H1 (cell line): Measurements from ENCODE around the gene SAP30. TPM values are rescaled to one million over a fixed set of nuclear protein-coding genes. Genes with fewer than 3 reads are reported as not detected.

Experiments
- CTBP2 ChIP-seq: IDR thresholded peaks from 2 replicates; pipeline ENCODE4 v1.7.0; 2011; ENCODE audit warnings: borderline replicate concordance, mild to moderate bottlenecking, moderate library complexity, mixed read lengths, low read length; ENCODE audit not compliant: insufficient read depth, insufficient read length
- JUN ChIP-seq: IDR thresholded peaks from 2 replicates; pipeline ENCODE4 v1.6.1; 2011; ENCODE audit warnings: low read depth, mild to moderate bottlenecking, improper control_type of control experiment, low read length
- SP4 ChIP-seq: IDR thresholded peaks from 2 replicates; pipeline ENCODE4 v1.6.1; 2012; ENCODE audit warnings: low read length, inconsistent platforms
- polyA plus RNA-seq, 7 experiments: library from polyadenylated mRNA; depleted of rRNA in 3 of 7; stranded (reverse) in 5 of 7; unstranded in 2 of 7; fragments of >200 nt in 5 of 7; fragments of 200-250 nt in 2 of 7; gene quantifications; 1 replicate in 5 of 7; 2 replicates in 1 of 7; 4 replicates in 1 of 7; pipeline versions ENCODE4 v1.2.1 to v1.2.3, GENCODE V29; 2011 to 2013; ENCODE audit warnings: missing spikeins in 2 of 7, mixed read lengths in 2 of 7
- total RNA-seq: library from RNA; stranded (reverse); fragmentation: NEBNext Ultra II Directional; extraction: Animal tissue kit (Norgen Biotek cat#: 25700); gene quantifications from 2 replicates; pipeline ENCODE4 v1.2.1, GENCODE V29; 2021

The SAP30 gene
- total and polyA plus RNA-seq, 2 of the 8 experiments (the other 6 are each of a cell fraction or from before 2014, with no cell fraction given) = 7.7 to 21.1 TPM

DNA sequence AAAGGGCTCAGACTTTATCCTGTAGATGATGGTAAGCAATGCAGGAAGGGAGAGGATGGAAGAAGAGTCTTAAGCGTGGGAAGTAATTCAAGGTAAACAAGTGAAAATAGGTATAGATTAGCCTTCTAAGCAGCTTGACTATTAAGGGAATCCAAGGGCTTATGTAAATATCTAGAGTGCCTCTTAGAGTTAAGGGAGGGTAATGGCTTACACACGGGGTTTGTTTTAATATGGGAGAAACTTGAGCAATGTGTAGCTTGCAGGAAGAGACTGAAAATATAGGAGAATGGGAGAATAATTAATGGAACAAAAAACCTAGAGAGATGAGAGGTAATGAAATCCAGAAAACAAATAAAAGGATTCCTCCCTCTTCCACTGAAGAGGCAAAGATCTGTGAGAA is 12.8 kb upstream of the SAP30 start (continued):
- TF ChIP-seq JUN (no peak), CTBP2 (no peak), SP4 (no peak)
